Osteoblast (primary cell): Measurements from ENCODE around the gene NRG3. TPM values are rescaled to one million over a fixed set of nuclear protein-coding genes. Genes with fewer than 3 reads are reported as not detected.

ENCODE experiments used
- DNase-seq: peaks from one replicate; pipeline ENCODE4 v3.0.0; 2011; ENCODE audit warnings: low spot score, mixed read lengths; ENCODE audit not compliant: insufficient read length; ENCODE audit errors: missing footprints
- H2AFZ ChIP-seq: 2 replicates; pipeline ENCODE4 v1.6.0; 2011; ENCODE audit warnings: mild to moderate bottlenecking, low read length
- H3K27ac ChIP-seq: 2 replicates; pipeline ENCODE4 v1.5.1; 2011; ENCODE audit warnings: mild to moderate bottlenecking, low read depth, low read length, moderate library complexity
- H3K27me3 ChIP-seq: 2 replicates; pipeline ENCODE4 v1.6.0; 2012; ENCODE audit warnings: mild to moderate bottlenecking, control low read depth, inconsistent platforms, low read length, moderate library complexity; ENCODE audit not compliant: insufficient read depth
- H3K36me3 ChIP-seq: 2 replicates; pipeline ENCODE4 v1.5.1; 2011; ENCODE audit warnings: mild to moderate bottlenecking, low read length, control low read depth, moderate library complexity; ENCODE audit not compliant: insufficient read depth
- H3K4me1 ChIP-seq: 2 replicates; pipeline ENCODE4 v1.5.1; 2011; ENCODE audit warnings: mild to moderate bottlenecking, low read length, control low read depth, moderate library complexity; ENCODE audit not compliant: insufficient read depth
- H3K4me2 ChIP-seq: 2 replicates; pipeline ENCODE4 v1.6.0; 2011; ENCODE audit warnings: mild to moderate bottlenecking, low read length; ENCODE audit not compliant: insufficient read depth
- H3K4me3 ChIP-seq: fragments of 200-600 bp; sonication (generic); 3 replicates; pipeline ENCODE4 v1.5.1; 2012; ENCODE audit warnings: mild to moderate bottlenecking, low read length, inconsistent platforms; ENCODE audit not compliant: insufficient read depth
- H3K79me2 ChIP-seq: 2 replicates; pipeline ENCODE4 v1.6.0; 2012; ENCODE audit warnings: mild to moderate bottlenecking, low read length, control low read depth, inconsistent platforms; ENCODE audit not compliant: insufficient read depth
- H3K9me3 ChIP-seq: 2 replicates; pipeline ENCODE4 v1.5.1; 2011; ENCODE audit warnings: low read depth, low read length, control low read depth
- H4K20me1 ChIP-seq: 2 replicates; pipeline ENCODE4 v1.6.0; 2012; ENCODE audit warnings: mild to moderate bottlenecking, low read length, control low read depth; ENCODE audit not compliant: insufficient read depth
- CTCF ChIP-seq: IDR thresholded peaks from 2 replicates; pipeline ENCODE4 v1.5.1; 2011; ENCODE audit warnings: mild to moderate bottlenecking, low read depth, low read length, moderate library complexity; ENCODE audit errors: extremely low read depth
- total RNA-seq: library from RNA; depleted of rRNA; stranded (reverse); fragments of >200 nt; gene quantifications from 2 replicates; pipeline ENCODE4 v1.2.3, GENCODE V29; 2012

The NRG3 gene
- total RNA-seq, 1 donor, result not detected

- no peak overlapping the region for H2AFZ ChIP-seq
- no peaks in the 10 kb centered on the region for H3K79me2 ChIP-seq
- H3K4me3 ChIP-seq, result no peak overlapping the region
- no peaks in the 10 kb centered on the region for H3K36me3 ChIP-seq
- H3K27me3 ChIP-seq, result no peaks in the 10 kb centered on the region
- H3K9me3 ChIP-seq, result no peaks in the 10 kb centered on the region
- H3K4me2 ChIP-seq, result no peak overlapping the region
- no peaks in the 10 kb centered on the region for H3K4me1 ChIP-seq
- H3K27ac ChIP-seq, result no peak overlapping the region
- no peak for DNase-seq
- H4K20me1 ChIP-seq, result no peaks in the 10 kb centered on the region
- no peak for TF ChIP-seq CTCF
These were observed 508.4 kb downstream of the NRG3 start for GRCh38 chr10:82383350-82383749.

- Histone ChIP-seq H3K4me3 (no peak overlapping the region), H3K4me2 (no peak overlapping the region), H3K79me2 (no peaks in the 10 kb centered on the region), H2AFZ (no peak overlapping the region), H3K4me1 (no peaks in the 10 kb centered on the region), H3K9me3 (no peaks in the 10 kb centered on the region), H3K36me3 (no peaks in the 10 kb centered on the region), H3K27ac (no peak overlapping the region), H4K20me1 (no peaks in the 10 kb centered on the region), H3K27me3 (no peaks in the 10 kb centered on the region)
- TF ChIP-seq CTCF, result no peak
- DNase-seq, result no peak
These were observed 516.1 kb downstream of the NRG3 start for GRCh38 chr10:82390866-82391658.

GRCh38 chr10:82391971-82392370 lies 517.0 kb downstream of the NRG3 start:
- H3K27ac ChIP-seq, result no peak overlapping the region
- H2AFZ ChIP-seq, result no peak overlapping the region
- H3K4me2 ChIP-seq, result no peak overlapping the region
- no peak for DNase-seq
- no peaks in the 10 kb centered on the region for H3K36me3 ChIP-seq
- H3K4me1 ChIP-seq, result no peaks in the 10 kb centered on the region
- H3K27me3 ChIP-seq, result no peaks in the 10 kb centered on the region
- no peaks in the 10 kb centered on the region for H3K79me2 ChIP-seq
- no peak overlapping the region for H3K4me3 ChIP-seq
- no peaks in the 10 kb centered on the region for H4K20me1 ChIP-seq
- no peak for TF ChIP-seq CTCF
- H3K9me3 ChIP-seq, result no peaks in the 10 kb centered on the region

- Histone ChIP-seq H4K20me1 (no peaks in the 10 kb centered on the region), H3K4me2 (no peak overlapping the region), H3K79me2 (no peaks in the 10 kb centered on the region), H3K27me3 (no peaks in the 10 kb centered on the region), H3K36me3 (no peaks in the 10 kb centered on the region), H3K4me1 (no peaks in the 10 kb centered on the region), H2AFZ (no peak overlapping the region), H3K27ac (no peak overlapping the region), H3K9me3 (no peaks in the 10 kb centered on the region), H3K4me3 (no peak overlapping the region)
- TF ChIP-seq CTCF, result no peak
- DNase-seq, result no peak
These were observed 517.5 kb downstream of the NRG3 start for GRCh38 chr10:82392533-82392932.
